ENCODE measurements around the gene ZBTB46. TPM values are rescaled to one million over a fixed set of nuclear protein-coding genes. Genes with fewer than 3 reads are reported as not detected.
A peak's percentile ranks its signal among the peaks of the same experiment; 100 is the strongest.

The ZBTB46 gene
- total RNA-seq, 1 experiment from 2014 or later, result 3.6 TPM

DNA sequence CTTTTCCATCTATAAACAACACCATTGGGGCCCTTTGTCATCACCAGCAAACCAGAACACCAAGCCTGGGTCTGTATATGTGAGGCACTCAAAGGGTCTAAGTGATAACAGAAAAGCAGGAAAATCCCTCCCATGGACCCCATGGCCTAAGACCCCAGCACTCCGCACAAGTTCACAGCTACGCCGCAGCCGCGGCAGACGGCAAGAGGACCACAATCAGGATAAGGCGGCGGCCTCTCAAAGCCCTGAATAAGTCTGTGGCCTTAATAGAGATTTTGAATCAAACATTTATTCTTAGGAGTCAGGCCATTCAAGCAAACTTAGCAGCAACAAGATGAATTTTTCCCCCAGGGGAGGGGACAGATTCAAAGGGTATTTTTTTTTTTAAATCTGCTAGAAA is 2.9 kb downstream of the ZBTB46 start:
- ChIA-PET CTCF (no interaction called here), POLR2A (ENCODE audit: unreplicated experiment) (no interaction called here)
- Histone ChIP-seq H3K27ac (no peak overlapping the region), H3K4me1 (replicated peaks; ENCODE audit: insufficient read depth) (0 out of 2 replicates have a peak, but pooled peaks cover 6% of the 10 kb centered on the region), H3F3A (ENCODE audit: insufficient read depth, low read depth) (peaks cover 23% of the 10 kb centered on the region), H3K9me2 (ENCODE audit: insufficient read depth) (no peaks in the 10 kb centered on the region), H4K20me1 (ENCODE audit: insufficient read depth) (0 out of 2 replicates have a peak, but pooled peaks cover 3% of the 10 kb centered on the region), H3K27me3 (ENCODE audit: insufficient read depth, low read depth) (peaks cover 12% of the 10 kb centered on the region), H3K9me3 (ENCODE audit: insufficient read depth, low read depth) (no peaks in the 10 kb centered on the region), H3K36me3 (ENCODE audit: low read depth) (no peaks in the 10 kb centered on the region), H2AFZ (no peak overlapping the region), H3K4me3 (no peak overlapping the region), H3K79me2 (ENCODE audit: low read depth) (no peaks in the 10 kb centered on the region), H3K4me2 (no peak overlapping the region)
- intact Hi-C loops (cut with micrococcal nuclease; ENCODE audit: unreplicated experiment), result no loop called here
- DNase-seq, result no peak
- TF ChIP-seq, protein P1, sequence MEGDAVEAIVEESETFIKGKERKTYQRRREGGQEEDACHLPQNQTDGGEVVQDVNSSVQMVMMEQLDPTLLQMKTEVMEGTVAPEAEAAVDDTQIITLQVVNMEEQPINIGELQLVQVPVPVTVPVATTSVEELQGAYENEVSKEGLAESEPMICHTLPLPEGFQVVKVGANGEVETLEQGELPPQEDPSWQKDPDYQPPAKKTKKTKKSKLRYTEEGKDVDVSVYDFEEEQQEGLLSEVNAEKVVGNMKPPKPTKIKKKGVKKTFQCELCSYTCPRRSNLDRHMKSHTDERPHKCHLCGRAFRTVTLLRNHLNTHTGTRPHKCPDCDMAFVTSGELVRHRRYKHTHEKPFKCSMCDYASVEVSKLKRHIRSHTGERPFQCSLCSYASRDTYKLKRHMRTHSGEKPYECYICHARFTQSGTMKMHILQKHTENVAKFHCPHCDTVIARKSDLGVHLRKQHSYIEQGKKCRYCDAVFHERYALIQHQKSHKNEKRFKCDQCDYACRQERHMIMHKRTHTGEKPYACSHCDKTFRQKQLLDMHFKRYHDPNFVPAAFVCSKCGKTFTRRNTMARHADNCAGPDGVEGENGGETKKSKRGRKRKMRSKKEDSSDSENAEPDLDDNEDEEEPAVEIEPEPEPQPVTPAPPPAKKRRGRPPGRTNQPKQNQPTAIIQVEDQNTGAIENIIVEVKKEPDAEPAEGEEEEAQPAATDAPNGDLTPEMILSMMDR (conservative IDR thresholded peaks at IDR 0.05), result no peak
- TF ChIP-seq EZH2 (IDR thresholded peaks at IDR 0.05; ENCODE audit: low read depth), result no peak
- BruUV-seq (replicated peaks), result no TSS peak

DNA sequence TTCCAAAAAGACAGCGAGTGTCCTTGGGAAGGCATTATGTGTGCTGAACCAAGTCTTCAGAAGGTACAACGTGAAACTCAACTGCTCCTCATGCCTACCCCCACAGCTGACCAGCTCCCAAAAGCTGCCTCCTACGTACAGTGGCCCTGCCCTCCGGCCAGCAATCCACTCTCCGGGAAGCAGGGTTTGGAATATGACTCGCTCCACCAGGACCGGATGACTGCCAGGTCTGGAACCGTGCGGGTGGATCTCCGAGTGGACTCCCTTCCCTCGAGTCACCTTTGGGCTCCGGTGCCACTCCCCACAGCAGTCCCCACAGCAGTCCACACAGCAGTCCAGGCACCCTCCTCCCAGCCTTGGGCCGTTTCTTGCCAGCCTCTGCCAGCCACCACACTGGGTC is 4.3 kb downstream of the ZBTB46 start:
- no peaks in the 10 kb centered on the region for H3K36me3 ChIP-seq (ENCODE audit: low read depth)
- H3K4me1 ChIP-seq (replicated peaks; ENCODE audit: insufficient read depth), result 0 out of 2 replicates have a peak, but pooled peaks cover 6% of the 10 kb centered on the region
- H3K9me2 ChIP-seq (ENCODE audit: insufficient read depth), result no peaks in the 10 kb centered on the region
- H3K4me2 ChIP-seq, result no peak overlapping the region
- ChIA-PET CTCF (no interaction called here), POLR2A (ENCODE audit: unreplicated experiment) (no interaction called here)
- no peaks in the 10 kb centered on the region for H3K9me3 ChIP-seq (ENCODE audit: insufficient read depth, low read depth)
- H3K79me2 ChIP-seq (ENCODE audit: low read depth), result no peaks in the 10 kb centered on the region
- no peak overlapping the region for H3K4me3 ChIP-seq
- H3K27ac ChIP-seq, result no peak overlapping the region
- TF ChIP-seq, protein P1 (conservative IDR thresholded peaks at IDR 0.05), result no peak
- no peak for TF ChIP-seq EZH2 (IDR thresholded peaks at IDR 0.05; ENCODE audit: low read depth)
- 0 out of 2 replicates have a peak, but pooled peaks cover 3% of the 10 kb centered on the region for H4K20me1 ChIP-seq (ENCODE audit: insufficient read depth)
- peak in 1 of 2 experiments; percentile 24 for DNase-seq
- H2AFZ ChIP-seq, result no peak overlapping the region
- intact Hi-C loops (cut with micrococcal nuclease; ENCODE audit: unreplicated experiment), result no loop called here
- peaks cover 16% of the 10 kb centered on the region for H3F3A ChIP-seq (ENCODE audit: insufficient read depth, low read depth)
- H3K27me3 ChIP-seq (ENCODE audit: insufficient read depth, low read depth), result peaks cover 12% of the 10 kb centered on the region
- no TSS peak for BruUV-seq (replicated peaks)

DNA sequence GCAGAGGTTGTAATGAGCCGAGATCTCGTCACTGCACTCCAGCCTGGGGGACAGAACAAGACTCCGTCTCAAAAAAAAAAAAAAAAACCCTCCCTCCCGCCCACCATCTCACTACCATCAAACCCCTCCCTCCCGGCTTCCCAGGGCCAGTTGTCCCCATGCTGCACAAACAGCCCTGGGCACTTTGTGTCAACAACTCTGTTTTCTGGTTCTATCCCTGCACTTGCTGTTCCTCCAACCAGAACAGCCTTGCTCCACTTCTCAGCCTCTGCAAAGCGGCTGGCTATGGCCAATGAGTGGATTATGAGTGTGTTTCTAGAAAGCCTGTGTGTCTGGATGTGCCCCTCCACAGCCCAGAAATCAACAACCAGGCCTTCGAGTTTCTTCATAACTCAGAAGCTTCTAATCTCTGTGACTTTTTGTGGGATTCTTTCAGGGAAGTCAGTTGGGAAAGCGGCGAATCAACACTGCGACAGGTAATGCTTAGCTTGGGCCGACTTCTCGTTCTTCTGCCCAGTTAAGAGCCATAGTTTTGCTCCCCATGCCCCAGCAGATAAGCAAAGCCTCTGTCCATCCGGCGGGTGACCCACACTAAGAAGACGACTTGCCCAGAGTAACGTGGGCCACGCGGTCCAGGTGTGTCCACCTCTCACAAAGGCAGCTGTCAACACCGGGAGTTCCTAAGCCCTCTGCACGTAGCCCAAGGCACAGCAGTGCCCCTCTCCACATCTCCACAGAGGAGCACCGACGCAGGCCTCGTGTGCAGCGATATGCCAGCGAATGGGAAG is 5.5 kb downstream of the ZBTB46 start:
- H4K20me1 ChIP-seq (ENCODE audit: insufficient read depth), result 0 out of 2 replicates have a peak, but pooled peaks cover 3% of the 10 kb centered on the region
- CTCF ChIA-PET, result no interaction called here
- H2AFZ ChIP-seq, result no peak overlapping the region
- intact Hi-C loops (cut with micrococcal nuclease; ENCODE audit: unreplicated experiment), result no loop called here
- peaks cover 12% of the 10 kb centered on the region for H3K27me3 ChIP-seq (ENCODE audit: insufficient read depth, low read depth)
- H3K4me1 ChIP-seq (replicated peaks; ENCODE audit: insufficient read depth), result 0 out of 2 replicates have a peak, but pooled peaks cover 6% of the 10 kb centered on the region
- peak in 1 of 2 experiments; percentile 30 for DNase-seq
- H3F3A ChIP-seq (ENCODE audit: insufficient read depth, low read depth), result peaks cover 16% of the 10 kb centered on the region
- no peaks in the 10 kb centered on the region for H3K79me2 ChIP-seq (ENCODE audit: low read depth)
- POLR2A ChIA-PET (ENCODE audit: unreplicated experiment), result no interaction called here
- no peaks in the 10 kb centered on the region for H3K9me3 ChIP-seq (ENCODE audit: insufficient read depth, low read depth)
- no peak overlapping the region for H3K27ac ChIP-seq
- no peaks in the 10 kb centered on the region for H3K9me2 ChIP-seq (ENCODE audit: insufficient read depth)
- H3K36me3 ChIP-seq (ENCODE audit: low read depth), result no peaks in the 10 kb centered on the region
- H3K4me2 ChIP-seq, result no peak overlapping the region
- TF ChIP-seq, protein P1 (conservative IDR thresholded peaks at IDR 0.05), result no peak
- no peak for TF ChIP-seq EZH2 (IDR thresholded peaks at IDR 0.05; ENCODE audit: low read depth)
- BruUV-seq (replicated peaks), result no TSS peak
- H3K4me3 ChIP-seq, result no peak overlapping the region
